DND-41 (cell line): ENCODE results near the gene FIBCD1.

ENCODE experiments used
- ATAC-seq: fragments of 200-7000 bp; cut with Tn5 transposase; 3 replicates; pipeline ENCODE4 v1.9.1; 2021; ENCODE audit warnings: low read depth; ENCODE audit not compliant: insufficient read depth
- DNase-seq: peaks from one replicate; pipeline ENCODE4 v3.0.0-alpha.2; 2020
- H2AFZ ChIP-seq: 2 replicates; pipeline ENCODE4 v1.6.0; 2012; ENCODE audit warnings: low read depth, low read length
- H3K27ac ChIP-seq: 2 replicates; pipeline ENCODE4 v1.5.1; 2012; ENCODE audit warnings: low read length, inconsistent platforms
- H3K27me3 ChIP-seq: fragments of 200-600 bp; sonication (generic); 2 replicates; pipeline ENCODE4 v1.6.0; 2012; ENCODE audit warnings: low read length, mild to moderate bottlenecking, inconsistent platforms; ENCODE audit not compliant: insufficient read depth, poor library complexity
- H3K36me3 ChIP-seq: 2 replicates; pipeline ENCODE4 v1.5.1; 2012; ENCODE audit warnings: low read length, inconsistent platforms; ENCODE audit not compliant: insufficient read depth
- H3K4me1 ChIP-seq: 2 replicates; pipeline ENCODE4 v1.5.1; 2012; ENCODE audit warnings: mild to moderate bottlenecking, low read length; ENCODE audit not compliant: insufficient read depth
- H3K4me2 ChIP-seq: 2 replicates; pipeline ENCODE4 v1.6.0; 2012; ENCODE audit warnings: mild to moderate bottlenecking, moderate library complexity, low read length, inconsistent platforms; ENCODE audit not compliant: insufficient read depth
- H3K4me3 ChIP-seq, 2 experiments: fragments of 200-600 bp in 1 of 2; shearing (Covaris generic) in 1 of 2; 2 replicates each; pipeline ENCODE4 v1.5.1; 2012 to 2016; ENCODE audit warnings: inconsistent platforms in 2 of 2, low read length in 2 of 2, mild to moderate bottlenecking in 2 of 2, low read depth in 1 of 2, moderate library complexity in 1 of 2
- H3K79me2 ChIP-seq: 2 replicates; pipeline ENCODE4 v1.6.0; 2012; ENCODE audit warnings: low read length, inconsistent platforms; ENCODE audit not compliant: insufficient read depth
- H3K9ac ChIP-seq: 2 replicates; pipeline ENCODE4 v1.6.0; 2012; ENCODE audit warnings: low read depth, mild to moderate bottlenecking, inconsistent platforms, low read length, moderate library complexity
- H3K9me3 ChIP-seq: 2 replicates; pipeline ENCODE4 v1.5.1; 2012; ENCODE audit warnings: low read length, moderate library complexity, mild to moderate bottlenecking, inconsistent platforms; ENCODE audit not compliant: insufficient read depth, severe bottlenecking
- H4K20me1 ChIP-seq: 2 replicates; pipeline ENCODE4 v1.6.0; 2012; ENCODE audit warnings: low read length; ENCODE audit not compliant: insufficient read depth
- EZH2 ChIP-seq: IDR thresholded peaks from 3 replicates; pipeline ENCODE4 v1.6.1; 2012; ENCODE audit warnings: borderline replicate concordance, low read depth, mild to moderate bottlenecking, moderate library complexity, low read length, inconsistent platforms; ENCODE audit not compliant: severe bottlenecking
- TF ChIP-seq, protein P1 (sequence below): IDR thresholded peaks from 2 replicates; pipeline ENCODE4 v1.5.1; 2012; ENCODE audit warnings: borderline replicate concordance, low read length, moderate library complexity, mild to moderate bottlenecking; ENCODE audit not compliant: poor library complexity, severe bottlenecking; ENCODE audit errors: extremely low read depth

FIBCD1 gene

DNA sequence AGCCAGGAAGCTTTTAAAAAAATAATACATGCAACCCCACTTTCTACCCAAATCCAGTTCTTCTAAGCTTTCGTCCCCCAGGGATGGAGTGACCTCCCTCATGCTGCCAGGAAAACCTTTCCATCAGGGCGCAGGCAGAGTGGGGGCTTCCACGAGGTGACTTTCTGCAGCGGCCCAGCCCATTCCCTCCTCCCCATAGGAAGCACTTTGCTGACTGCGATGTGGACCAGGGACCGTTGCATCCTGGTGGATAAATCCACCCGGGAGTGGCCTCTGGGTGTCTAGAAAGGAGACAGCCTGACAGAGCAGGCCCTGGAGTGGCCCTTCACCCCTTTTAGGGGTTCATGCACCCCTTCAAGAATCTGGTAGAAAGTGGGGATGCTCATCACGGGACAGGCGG is 44.0 kb downstream of the FIBCD1 start:
- ATAC-seq (no peak), DNase-seq (no peak)
- Histone ChIP-seq H2AFZ (no peak overlapping the region), H3K4me3 (no peak overlapping the region), H3K4me2 (no peak overlapping the region), H3K27ac (no peak overlapping the region), H3K4me1 (no peaks in the 10 kb centered on the region), H3K27me3 (no peaks in the 10 kb centered on the region), H3K9ac (no peak overlapping the region), H3K36me3 (peaks cover 23% of the 10 kb centered on the region), H3K79me2 (no peaks in the 10 kb centered on the region), H3K9me3 (no peaks in the 10 kb centered on the region), H4K20me1 (peaks cover 9% of the 10 kb centered on the region)
- TF ChIP-seq EZH2 = no peak
- TF ChIP-seq, protein P1, sequence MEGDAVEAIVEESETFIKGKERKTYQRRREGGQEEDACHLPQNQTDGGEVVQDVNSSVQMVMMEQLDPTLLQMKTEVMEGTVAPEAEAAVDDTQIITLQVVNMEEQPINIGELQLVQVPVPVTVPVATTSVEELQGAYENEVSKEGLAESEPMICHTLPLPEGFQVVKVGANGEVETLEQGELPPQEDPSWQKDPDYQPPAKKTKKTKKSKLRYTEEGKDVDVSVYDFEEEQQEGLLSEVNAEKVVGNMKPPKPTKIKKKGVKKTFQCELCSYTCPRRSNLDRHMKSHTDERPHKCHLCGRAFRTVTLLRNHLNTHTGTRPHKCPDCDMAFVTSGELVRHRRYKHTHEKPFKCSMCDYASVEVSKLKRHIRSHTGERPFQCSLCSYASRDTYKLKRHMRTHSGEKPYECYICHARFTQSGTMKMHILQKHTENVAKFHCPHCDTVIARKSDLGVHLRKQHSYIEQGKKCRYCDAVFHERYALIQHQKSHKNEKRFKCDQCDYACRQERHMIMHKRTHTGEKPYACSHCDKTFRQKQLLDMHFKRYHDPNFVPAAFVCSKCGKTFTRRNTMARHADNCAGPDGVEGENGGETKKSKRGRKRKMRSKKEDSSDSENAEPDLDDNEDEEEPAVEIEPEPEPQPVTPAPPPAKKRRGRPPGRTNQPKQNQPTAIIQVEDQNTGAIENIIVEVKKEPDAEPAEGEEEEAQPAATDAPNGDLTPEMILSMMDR = no peak

DNA sequence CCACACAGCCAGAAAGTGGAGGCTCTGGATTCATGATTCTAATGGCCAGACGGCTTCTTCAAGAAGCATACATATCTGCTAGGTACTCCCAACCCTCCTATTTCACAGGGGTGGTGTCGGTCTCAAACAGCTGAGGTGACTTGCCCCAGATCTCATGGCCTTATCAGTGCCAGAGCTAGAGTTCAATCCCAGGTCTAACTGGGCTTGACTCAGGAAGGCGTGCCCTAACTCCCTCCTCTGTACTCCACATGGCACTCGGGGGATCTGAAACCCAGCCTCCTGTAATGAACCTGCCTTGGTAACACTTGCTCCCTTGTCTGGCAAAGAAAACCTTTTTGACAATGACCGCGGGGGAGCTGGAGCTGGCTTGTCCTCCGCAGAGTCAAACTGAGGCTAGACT is 44.5 kb downstream of the FIBCD1 start:
- no peak for ATAC-seq
- no peak for TF ChIP-seq EZH2
- TF ChIP-seq, protein P1 = no peak
- Histone ChIP-seq H3K4me1 (no peaks in the 10 kb centered on the region), H3K9me3 (no peaks in the 10 kb centered on the region), H3K4me3 (no peak overlapping the region), H2AFZ (no peak overlapping the region), H3K79me2 (no peaks in the 10 kb centered on the region), H4K20me1 (peaks cover 9% of the 10 kb centered on the region), H3K4me2 (no peak overlapping the region), H3K27ac (no peak overlapping the region), H3K27me3 (no peaks in the 10 kb centered on the region), H3K36me3 (peaks cover 25% of the 10 kb centered on the region), H3K9ac (no peak overlapping the region)
- DNase-seq = no peak

DNA sequence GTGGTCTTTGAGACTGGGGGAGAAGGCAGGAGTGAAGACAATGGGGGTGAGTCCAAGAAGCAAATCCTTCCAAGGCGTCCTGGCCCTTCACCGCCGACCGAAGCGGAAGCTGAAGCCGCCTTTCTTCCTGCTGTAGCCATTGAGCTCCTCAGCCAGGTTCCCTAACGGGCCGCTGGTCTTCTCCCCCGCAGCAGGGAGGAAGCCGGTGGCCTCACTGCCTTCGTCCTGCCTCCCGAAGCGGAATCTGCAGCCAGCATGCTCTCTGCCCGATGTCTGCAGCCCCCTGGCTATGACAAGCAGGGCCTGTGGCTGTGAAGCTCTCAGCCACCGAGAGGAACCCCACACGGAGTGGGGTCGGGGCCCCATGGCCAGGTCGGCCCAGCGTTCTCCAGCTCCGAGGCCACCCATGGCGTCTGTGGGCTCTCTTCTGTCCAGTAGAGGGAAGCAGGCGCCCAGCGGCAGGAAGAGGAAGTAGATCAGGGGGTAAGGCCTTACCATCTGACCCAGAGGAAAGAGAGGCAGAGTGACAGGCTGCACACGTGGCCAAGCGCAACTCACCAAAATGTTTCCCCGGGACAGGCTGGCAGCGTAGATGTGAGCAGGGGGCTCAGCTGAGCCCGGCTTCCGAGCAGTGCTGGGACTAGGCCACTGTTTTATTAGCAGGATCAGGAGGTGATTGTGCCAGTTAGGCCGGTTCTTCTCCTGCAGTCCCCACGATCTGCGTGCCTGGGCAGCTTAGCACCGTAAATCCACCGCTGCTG is 45.5 kb downstream of the FIBCD1 start:
- no peak overlapping the region for H3K9ac ChIP-seq
- DNase-seq (no peak), ATAC-seq (no peak)
- H3K4me3 ChIP-seq = no peak overlapping the region
- no peak overlapping the region for H3K27ac ChIP-seq
- H3K79me2 ChIP-seq = no peaks in the 10 kb centered on the region
- peaks cover 9% of the 10 kb centered on the region for H4K20me1 ChIP-seq
- no peak overlapping the region for H2AFZ ChIP-seq
- H3K4me2 ChIP-seq = no peak overlapping the region
- TF ChIP-seq, protein P1 = no peak
- no peak for TF ChIP-seq EZH2
- H3K27me3 ChIP-seq = no peaks in the 10 kb centered on the region
- H3K36me3 ChIP-seq = peaks cover 32% of the 10 kb centered on the region
- H3K4me1 ChIP-seq = no peaks in the 10 kb centered on the region
- no peaks in the 10 kb centered on the region for H3K9me3 ChIP-seq
